Activated CD8-positive, alpha-beta memory T cell treated with anti-CD3 and anti-CD28 coated beads, Interleukin-2, amount 50 U/mL, for 48 hours (primary cell): Measurements from ENCODE around the gene NMUR2.

Experiments
- DNase-seq: peaks from one replicate; pipeline ENCODE4 v3.0.0-alpha.2; 2020

NMUR2 gene, protein sequence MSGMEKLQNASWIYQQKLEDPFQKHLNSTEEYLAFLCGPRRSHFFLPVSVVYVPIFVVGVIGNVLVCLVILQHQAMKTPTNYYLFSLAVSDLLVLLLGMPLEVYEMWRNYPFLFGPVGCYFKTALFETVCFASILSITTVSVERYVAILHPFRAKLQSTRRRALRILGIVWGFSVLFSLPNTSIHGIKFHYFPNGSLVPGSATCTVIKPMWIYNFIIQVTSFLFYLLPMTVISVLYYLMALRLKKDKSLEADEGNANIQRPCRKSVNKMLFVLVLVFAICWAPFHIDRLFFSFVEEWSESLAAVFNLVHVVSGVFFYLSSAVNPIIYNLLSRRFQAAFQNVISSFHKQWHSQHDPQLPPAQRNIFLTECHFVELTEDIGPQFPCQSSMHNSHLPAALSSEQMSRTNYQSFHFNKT

GRCh38 chr5:152405145-152405544 lies at the start of gene NMUR2:
Gene NMUR2, minus strand, starts transcription at chr5:152405279. Its CDS starts 166 bp downstream, at chr5:152405113.
- DNase-seq, result no peak

DNA sequence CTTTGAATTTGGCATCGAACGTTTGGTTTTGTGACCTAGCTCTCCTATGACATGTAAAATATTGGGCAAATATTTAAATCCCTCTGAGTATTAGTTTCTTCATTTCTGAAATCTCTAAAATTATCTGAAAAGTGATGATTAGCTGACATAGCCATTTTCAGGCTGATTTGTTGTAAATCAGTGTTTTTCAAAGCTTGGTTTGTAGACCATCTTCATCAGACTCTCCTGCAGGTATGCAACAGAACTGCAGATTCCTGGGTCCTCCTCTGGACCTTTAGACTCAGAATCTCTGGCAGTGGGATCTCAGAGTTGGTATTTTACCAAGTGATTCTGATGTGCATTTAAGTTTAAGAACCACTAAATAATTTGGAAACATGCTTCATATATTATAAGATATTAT lies 38.9 kb upstream of the NMUR2 start:
- no peak for DNase-seq

GRCh38 chr5:152439791-152440190 lies 34.7 kb upstream of the NMUR2 start:
- DNase-seq, result no peak

- DNase-seq, result no peak
Observed at GRCh38 chr5:152437866-152438265, 32.8 kb upstream of the NMUR2 start.

- DNase-seq, result no peak
Observed at GRCh38 chr5:152427721-152428120, 22.6 kb upstream of the NMUR2 start.

DNA sequence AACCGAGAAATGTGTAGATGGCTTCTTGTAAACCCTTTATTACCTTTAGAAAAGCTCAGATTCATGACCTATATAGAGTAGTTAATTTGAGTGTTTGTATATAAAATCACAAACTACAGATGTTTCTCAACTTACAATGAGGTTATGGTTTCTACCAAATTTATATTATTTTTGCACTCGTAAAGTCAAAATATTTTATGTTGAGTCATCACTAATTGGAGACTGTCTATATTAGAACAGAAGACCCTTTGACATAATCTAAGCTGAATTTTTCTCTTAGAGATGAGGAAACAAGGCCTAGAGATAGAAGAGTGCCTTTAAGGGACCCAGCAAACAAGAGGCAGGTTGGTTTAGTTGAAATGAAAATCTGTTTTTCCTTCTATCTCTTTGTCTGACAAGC lies 20.0 kb upstream of the NMUR2 start:
- DNase-seq, result no peak

DNA sequence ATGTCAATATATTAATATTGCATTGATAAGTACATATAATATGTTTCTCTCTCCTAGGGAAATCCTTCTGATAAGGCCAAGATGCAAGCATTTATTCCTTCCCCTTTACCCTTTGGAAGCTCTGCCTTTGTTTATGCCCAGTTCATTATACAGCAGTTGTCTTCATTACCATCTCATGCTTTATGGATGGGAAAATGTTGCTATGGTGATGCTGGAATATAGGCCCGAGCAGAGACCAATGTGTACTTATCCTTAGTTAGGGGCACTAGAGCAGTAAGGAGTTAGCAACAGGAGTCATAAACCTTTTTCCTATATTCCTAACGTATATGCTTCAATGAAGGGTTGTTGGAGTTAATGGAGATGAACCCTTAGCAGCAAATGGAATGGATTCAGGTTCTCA lies 19.4 kb upstream of the NMUR2 start:
- no peak for DNase-seq

GRCh38 chr5:152422081-152422480 lies 17.0 kb upstream of the NMUR2 start:
- DNase-seq, result no peak

DNA sequence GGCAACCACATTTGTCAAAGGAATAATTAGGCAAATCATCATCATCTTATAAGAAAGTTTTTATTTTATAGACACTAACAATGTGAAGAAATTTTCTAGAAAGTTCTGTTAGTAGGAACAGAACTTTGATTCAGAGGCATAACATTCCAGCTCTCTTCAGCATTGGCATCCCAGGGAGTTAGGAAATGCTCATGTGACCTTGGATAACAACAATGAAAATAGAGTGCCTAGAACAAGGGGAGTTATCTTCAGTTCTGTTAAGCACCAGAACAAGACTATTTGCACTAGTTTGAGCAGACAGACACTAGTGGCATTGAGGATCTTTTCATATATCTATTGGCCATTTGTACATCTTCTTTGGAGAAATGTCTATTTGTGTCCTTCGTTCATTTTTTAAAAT lies 7.0 kb upstream of the NMUR2 start:
- no peak for DNase-seq

- DNase-seq, result no peak
Observed at GRCh38 chr5:152406082-152406481, 1.0 kb upstream of the NMUR2 start.

DNA sequence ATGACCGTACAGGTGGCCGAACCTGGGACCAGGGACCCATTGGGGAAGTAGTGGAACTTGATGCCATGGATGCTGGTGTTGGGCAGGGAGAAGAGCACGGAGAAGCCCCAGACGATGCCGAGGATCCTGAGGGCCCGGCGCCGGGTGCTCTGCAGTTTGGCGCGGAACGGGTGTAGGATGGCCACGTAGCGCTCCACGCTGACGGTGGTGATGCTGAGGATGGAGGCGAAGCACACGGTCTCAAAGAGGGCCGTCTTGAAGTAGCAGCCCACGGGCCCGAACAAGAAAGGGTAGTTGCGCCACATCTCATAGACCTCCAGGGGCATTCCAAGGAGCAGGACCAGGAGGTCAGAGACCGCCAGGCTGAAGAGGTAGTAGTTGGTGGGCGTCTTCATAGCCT lies 585 bp downstream of the NMUR2 start:
- DNase-seq, result no peak

DNA sequence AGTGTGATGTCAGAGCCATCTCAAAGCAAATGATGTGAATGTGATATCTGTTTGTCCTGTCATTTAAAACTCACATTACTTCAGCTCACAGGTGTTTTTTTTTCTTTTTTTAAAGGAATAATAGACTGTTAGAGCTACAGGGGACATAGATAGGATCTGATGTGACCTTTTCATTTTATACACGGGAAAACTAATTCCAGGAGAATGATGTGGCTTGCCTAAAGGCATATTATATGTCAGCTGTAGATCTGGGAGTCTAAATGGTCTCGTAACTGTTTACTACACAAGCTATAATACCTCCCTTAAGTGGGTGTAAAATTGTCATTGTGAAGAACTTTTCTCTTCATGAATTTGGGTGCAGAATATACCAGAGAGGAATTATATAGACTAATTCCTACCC lies 2.0 kb downstream of the NMUR2 start:
- no peak for DNase-seq

- DNase-seq, result no peak
Observed at GRCh38 chr5:152400846-152401245, 4.2 kb downstream of the NMUR2 start.

GRCh38 chr5:152397581-152397980 lies 7.5 kb downstream of the NMUR2 start:
- DNase-seq, result no peak

- no peak for DNase-seq
Observed at GRCh38 chr5:152393441-152393840, 11.6 kb downstream of the NMUR2 start.

DNA sequence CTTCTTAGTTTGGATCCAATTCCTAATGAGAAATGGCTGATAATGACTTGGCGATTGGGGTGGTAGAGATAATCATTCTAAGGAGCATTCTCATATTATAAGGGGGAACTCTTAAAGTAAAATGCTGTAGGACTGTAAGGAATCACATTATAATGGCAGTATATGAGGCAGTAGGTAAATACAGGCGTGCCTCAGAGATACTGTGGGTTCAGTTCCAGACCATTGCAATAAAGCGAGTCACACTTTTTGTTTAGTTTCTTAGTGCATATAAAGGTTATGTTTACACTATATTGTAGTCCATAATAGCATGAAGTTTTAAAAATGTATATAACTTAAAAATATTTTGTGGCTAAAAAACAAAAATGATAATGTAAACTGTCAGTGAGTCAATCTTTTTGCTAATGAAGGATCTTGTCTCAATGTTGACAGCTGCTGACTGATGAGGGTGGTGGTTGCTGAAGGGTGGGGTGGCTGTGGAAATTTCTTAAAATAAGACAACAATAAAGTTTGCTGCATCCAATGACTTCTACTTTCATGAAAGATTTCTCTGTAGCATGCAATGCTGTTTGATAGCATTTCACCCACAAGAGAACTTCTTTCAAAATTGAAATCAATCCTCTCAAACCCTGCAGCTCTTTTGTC lies 15.8 kb downstream of the NMUR2 start:
- DNase-seq, result no peak

- no peak for DNase-seq
Observed at GRCh38 chr5:152388610-152389009, 16.5 kb downstream of the NMUR2 start.

DNA sequence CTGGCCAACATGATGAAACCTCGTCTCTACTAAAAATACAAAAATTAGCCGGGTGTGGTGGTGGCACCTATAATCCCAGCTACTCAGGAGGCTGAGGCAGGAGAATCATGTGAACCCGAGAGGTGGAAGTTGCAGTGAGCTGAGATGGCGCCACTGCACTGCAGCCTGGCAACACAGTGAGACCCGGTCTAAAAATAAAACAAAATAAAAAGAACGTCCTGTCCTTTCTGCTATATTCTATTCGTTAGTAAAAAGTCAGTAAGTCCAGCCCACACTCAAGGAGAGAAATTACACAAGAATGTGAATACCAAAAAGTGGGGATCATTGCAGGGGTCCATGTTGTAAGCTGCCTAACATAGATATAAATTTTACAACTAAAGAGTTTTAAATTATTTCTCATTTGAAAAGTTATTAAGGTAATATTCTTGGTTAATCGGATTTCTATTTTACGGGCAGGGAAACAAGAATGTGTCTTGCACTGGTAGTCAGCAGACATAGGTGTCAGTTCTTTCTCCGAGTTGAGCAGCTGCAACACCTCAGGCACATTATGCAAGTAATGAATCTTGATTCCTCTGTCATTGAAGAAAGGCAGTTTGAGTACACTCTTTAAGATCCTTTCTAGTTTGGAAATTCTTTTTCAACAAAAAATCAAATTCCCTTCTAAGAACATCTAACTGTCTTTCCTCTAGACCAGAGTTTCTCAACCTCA lies 24.5 kb downstream of the NMUR2 start:
- no peak for DNase-seq

DNA sequence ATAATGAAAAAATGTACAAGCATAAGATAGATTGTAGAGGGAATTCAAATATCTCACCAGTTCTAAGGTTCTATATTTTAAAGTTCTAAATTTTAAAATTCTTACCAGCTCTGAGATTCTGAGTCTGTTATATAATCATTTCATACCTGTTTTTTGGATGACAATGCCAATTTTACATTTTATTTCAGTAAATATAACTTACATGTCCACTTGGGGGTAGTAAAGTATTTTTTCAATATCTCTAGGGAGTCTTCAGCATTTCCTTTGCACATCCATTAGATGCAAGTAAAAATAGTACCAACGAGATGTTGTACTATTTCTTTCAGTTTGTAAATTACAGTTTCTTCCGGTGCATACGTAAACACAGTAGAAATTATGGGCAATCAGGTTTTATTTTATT lies 25.7 kb downstream of the NMUR2 start:
- no peak for DNase-seq

DNA sequence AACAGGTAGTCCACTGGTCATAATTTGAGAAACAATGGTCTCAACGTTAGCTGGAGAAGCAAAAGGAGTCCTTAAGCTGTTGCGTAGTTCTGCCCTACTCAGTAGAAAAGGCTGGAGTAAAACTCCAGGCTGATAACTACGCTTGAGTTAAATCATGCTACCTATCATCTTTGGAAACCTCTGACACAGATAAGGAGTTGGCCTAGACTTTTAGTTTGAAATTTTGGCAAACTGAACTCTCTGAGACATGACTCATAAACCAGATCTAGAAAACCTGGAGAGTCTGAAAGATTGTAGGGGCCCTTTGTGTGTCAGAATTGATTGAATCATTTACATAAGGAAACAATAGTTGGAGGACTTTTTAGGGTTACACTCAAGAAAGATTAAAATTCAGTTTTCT lies 26.3 kb downstream of the NMUR2 start:
- no peak for DNase-seq

DNA sequence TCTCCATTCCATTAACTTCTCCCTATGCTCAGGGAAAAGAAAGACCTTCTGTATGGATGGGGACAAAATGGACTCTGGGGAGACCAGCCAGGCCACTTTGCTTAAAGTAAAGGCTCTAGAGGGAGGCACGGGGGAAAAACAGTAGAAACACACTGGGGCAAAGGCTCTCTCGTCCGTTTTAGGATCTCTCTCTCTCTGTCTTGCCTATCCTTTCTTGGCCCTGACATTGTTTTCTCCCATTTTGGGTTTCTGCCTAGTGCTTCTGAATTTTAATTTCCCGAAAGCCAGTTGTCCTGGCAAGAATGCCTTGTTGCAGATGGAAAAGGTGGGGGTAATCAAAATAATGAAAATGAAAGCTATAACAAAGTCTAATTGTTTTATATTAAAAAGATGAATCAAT lies 28.2 kb downstream of the NMUR2 start:
- no peak for DNase-seq

DNA sequence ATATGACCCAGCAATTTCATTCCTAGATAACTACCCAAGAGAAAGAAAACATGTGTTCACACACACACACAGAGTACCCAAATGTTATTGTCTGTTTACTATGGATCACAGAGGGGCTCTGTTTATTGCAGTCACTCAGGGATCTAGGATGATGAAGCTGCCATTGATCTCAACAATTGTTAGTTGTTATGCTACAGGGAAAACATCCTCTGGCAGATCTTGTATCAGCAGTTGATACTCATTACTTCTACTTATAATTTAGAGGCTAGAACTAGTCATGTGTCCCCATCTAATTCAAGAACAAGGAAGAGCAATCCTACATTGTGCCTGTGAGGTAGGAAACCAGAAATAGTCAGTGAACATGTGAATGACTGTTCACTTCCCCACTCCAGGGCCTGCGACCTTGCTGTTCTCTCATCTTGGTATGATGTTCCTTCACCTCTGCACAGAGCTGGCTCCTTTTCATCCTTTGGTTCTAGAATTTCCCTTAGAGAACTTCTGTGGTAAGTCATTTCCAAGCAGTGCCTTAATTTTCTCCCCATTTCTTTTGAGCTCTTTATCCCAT lies 30.3 kb downstream of the NMUR2 start:
- DNase-seq, result no peak

DNA sequence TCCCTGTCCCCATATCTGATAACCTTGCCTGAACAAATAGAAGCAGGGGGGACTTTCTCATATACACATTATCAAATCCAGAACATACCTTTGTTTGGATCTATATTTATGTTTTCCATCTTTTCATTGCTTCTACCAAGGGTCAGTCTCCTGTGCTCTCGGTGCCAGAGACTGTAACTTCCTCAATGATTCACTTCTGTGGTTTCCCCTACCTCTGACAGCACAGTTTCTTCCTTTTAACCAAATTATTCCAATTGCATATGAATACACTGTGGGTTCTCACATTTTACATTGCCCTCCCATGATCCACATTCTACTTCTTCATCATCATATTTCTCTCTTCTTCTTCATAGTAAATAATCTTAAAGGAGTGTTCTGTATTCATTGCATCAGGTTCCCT lies 32.2 kb downstream of the NMUR2 start:
- DNase-seq, result no peak

GRCh38 chr5:152369298-152369697 lies 35.8 kb downstream of the NMUR2 start:
- no peak for DNase-seq
